ENCODE results near the gene ANKFN1. TPM values are rescaled to one million over a fixed set of nuclear protein-coding genes. Genes with fewer than 3 reads are reported as not detected.

The ANKFN1 gene
- total RNA-seq, 4 donors from 2014 or later = 0.67 to 0.94 TPM; not detected in 2

GRCh38 chr17:56457501-56457900 lies 304.2 kb downstream of the ANKFN1 start:
- Histone ChIP-seq H3K36me3 (no peaks in the 10 kb centered on the region), H3K4me3 (replicated peaks in 1 of 3) (no peak overlapping the region), H3K27ac (no peak overlapping the region), H3K9me3 (no peaks in the 10 kb centered on the region), H3K4me1 (no peaks in the 10 kb centered on the region), H3K27me3 (no peaks in the 10 kb centered on the region)
- DNase-seq = no peak
- WGBS, 2 donors = 81 to 83% methylated on average over 5 of the region's 5 CpGs
- TF ChIP-seq POLR2A (IDR thresholded peaks at IDR 0.05) (no peak), CTCF (IDR thresholded peaks at IDR 0.05) (no peak)
- intact Hi-C loops (cut with DNase I) = no loop called here

GRCh38 chr17:56465886-56466285 lies 312.6 kb downstream of the ANKFN1 start:
- Histone ChIP-seq H3K9me3 (no peaks in the 10 kb centered on the region), H3K27me3 (no peaks in the 10 kb centered on the region), H3K36me3 (no peaks in the 10 kb centered on the region), H3K4me3 (replicated peaks in 1 of 3) (no peak overlapping the region), H3K27ac (no peak overlapping the region), H3K4me1 (no peaks in the 10 kb centered on the region)
- TF ChIP-seq CTCF (IDR thresholded peaks at IDR 0.05) (no peak), POLR2A (IDR thresholded peaks at IDR 0.05) (no peak)
- 88 to 94% methylated on average over 1 of the region's 1 CpG for WGBS, 2 donors
- intact Hi-C loops (cut with DNase I) = no loop called here
- DNase-seq = no peak

GRCh38 chr17:56468840-56469239 lies 315.6 kb downstream of the ANKFN1 start:
- no peaks in the 10 kb centered on the region for H3K9me3 ChIP-seq
- no peak for TF ChIP-seq POLR2A (IDR thresholded peaks at IDR 0.05)
- TF ChIP-seq CTCF (IDR thresholded peaks at IDR 0.05) = no peak
- 74 to 84% methylated on average over 2 of the region's 2 CpGs for WGBS, 2 donors
- DNase-seq = no peak
- H3K36me3 ChIP-seq = no peaks in the 10 kb centered on the region
- H3K4me1 ChIP-seq = no peaks in the 10 kb centered on the region
- H3K4me3 ChIP-seq (replicated peaks in 1 of 3) = no peak overlapping the region
- intact Hi-C loops (cut with DNase I) = no loop called here
- no peak overlapping the region for H3K27ac ChIP-seq
- H3K27me3 ChIP-seq = no peaks in the 10 kb centered on the region

- TF ChIP-seq CTCF (IDR thresholded peaks at IDR 0.05) (no peak), POLR2A (IDR thresholded peaks at IDR 0.05) (no peak)
- Histone ChIP-seq H3K36me3 (no peaks in the 10 kb centered on the region), H3K27ac (no peak overlapping the region), H3K4me3 (replicated peaks in 1 of 3) (no peak overlapping the region), H3K27me3 (no peaks in the 10 kb centered on the region), H3K4me1 (no peaks in the 10 kb centered on the region), H3K9me3 (no peaks in the 10 kb centered on the region)
- WGBS, 2 donors = 94 to 96% methylated on average over 3 of the region's 3 CpGs
- intact Hi-C loops (cut with DNase I) = no loop called here
- DNase-seq = no peak
Measured at GRCh38 chr17:56471696-56472095, 318.4 kb downstream of the ANKFN1 start.

- Histone ChIP-seq H3K4me1 (no peaks in the 10 kb centered on the region), H3K4me3 (replicated peaks in 1 of 3) (no peak overlapping the region)
- no peak for DNase-seq
Measured at GRCh38 chr17:56475116-56475515, 321.8 kb downstream of the ANKFN1 start.

More at GRCh38 chr17:56475116-56475515, 321.8 kb downstream of the ANKFN1 start:
- H3K36me3 ChIP-seq = no peaks in the 10 kb centered on the region
- H3K27me3 ChIP-seq = no peaks in the 10 kb centered on the region
- TF ChIP-seq CTCF (IDR thresholded peaks at IDR 0.05) (no peak), POLR2A (IDR thresholded peaks at IDR 0.05) (no peak)
- no peak overlapping the region for H3K27ac ChIP-seq
- 85 to 94% methylated on average over 1 of the region's 1 CpG for WGBS, 2 donors
- intact Hi-C loops (cut with DNase I) = no loop called here
- H3K9me3 ChIP-seq = no peaks in the 10 kb centered on the region
